GM21360 (cell line): ENCODE measurements around the gene SKIC8.
"Not testable (repeated sequence)": the region's sequence is repeated elsewhere in the genome, so short reads cannot be mapped to it uniquely, and the experiment has no call there.

Experiments
- ATAC-seq: cut with Tn5 transposase; IDR thresholded peaks from one replicate; pipeline ENCODE4 v1.9.1; 2021; ENCODE audit warnings: mild to moderate bottlenecking, moderate library complexity; ENCODE audit not compliant: unreplicated experiment

The SKIC8 gene

GRCh38 chr15:78257681-78258080, 41.7 kb downstream of the SKIC8 start:
- ATAC-seq = no peak

- ATAC-seq = no peak
These were observed 43.4 kb downstream of the SKIC8 start for GRCh38 chr15:78256044-78256437.

- no peak for ATAC-seq
These were observed 43.9 kb downstream of the SKIC8 start for GRCh38 chr15:78255421-78256043.

- ATAC-seq = no peak
These were observed 48.3 kb downstream of the SKIC8 start for GRCh38 chr15:78251136-78251535.

GRCh38 chr15:78249131-78249530, 50.3 kb downstream of the SKIC8 start:
- no peak for ATAC-seq

GRCh38 chr15:78247911-78248310, 51.5 kb downstream of the SKIC8 start:
- no peak for ATAC-seq

- not testable (repeated sequence) for ATAC-seq
These were observed 53.3 kb downstream of the SKIC8 start for GRCh38 chr15:78245976-78246620.

- ATAC-seq = not testable (repeated sequence)
These were observed 54.0 kb downstream of the SKIC8 start for GRCh38 chr15:78245392-78245791.

- no peak for ATAC-seq
These were observed 54.5 kb downstream of the SKIC8 start for GRCh38 chr15:78244893-78245292.

- ATAC-seq = no peak
These were observed 55.3 kb downstream of the SKIC8 start for GRCh38 chr15:78244101-78244500.

- no peak for ATAC-seq
These were observed 55.9 kb downstream of the SKIC8 start for GRCh38 chr15:78243491-78243941.

- no peak for ATAC-seq
These were observed 56.4 kb downstream of the SKIC8 start for GRCh38 chr15:78243058-78243457.

- no peak for ATAC-seq
These were observed 57.3 kb downstream of the SKIC8 start for GRCh38 chr15:78242128-78242527.

GRCh38 chr15:78241017-78241416, 58.4 kb downstream of the SKIC8 start:
- ATAC-seq = no peak

- no peak for ATAC-seq
These were observed 59.6 kb downstream of the SKIC8 start for GRCh38 chr15:78239811-78240210.

GRCh38 chr15:78237146-78237545, 62.3 kb downstream of the SKIC8 start:
- ATAC-seq = no peak

GRCh38 chr15:78236491-78236890, 62.9 kb downstream of the SKIC8 start:
- ATAC-seq = no peak

- ATAC-seq = no peak
These were observed 64.8 kb downstream of the SKIC8 start, which contains the start of gene ACSBG1 for GRCh38 chr15:78234515-78235040. ACSBG1 (minus strand) TSS chr15:78234565; CDS start chr15:78234501, 64 bp downstream.

- no peak for ATAC-seq
These were observed 65.9 kb downstream of the SKIC8 start for GRCh38 chr15:78233496-78233895.
